Measurements from ENCODE around the gene MAGEB4. TPM values are rescaled to one million over a fixed set of nuclear protein-coding genes. Genes with fewer than 3 reads are reported as not detected.

MAGEB4 gene
- total RNA-seq, 2 donors from 2014 or later = not detected

GRCh38 chrX:30259927-30260326, 18.1 kb downstream of the MAGEB4 start:
- ATAC-seq (no peak), DNase-seq (ENCODE audit: low spot score) (no peak)
- Mint-ChIP-seq H3K4me1 (ENCODE audit: low read depth in 2 of 2) (no peaks in the 10 kb centered on the region), H3K9me3 (peaks cover 6% of the 10 kb centered on the region), H3K27me3 (peaks cover 0 to 3% of the 10 kb centered on the region in 2 donors), H3K4me3 (no peak overlapping the region), H3K36me3 (no peaks in the 10 kb centered on the region), H3K27ac (no peak overlapping the region)

GRCh38 chrX:30261012-30261411, 19.2 kb downstream of the MAGEB4 start:
- no peak overlapping the region for H3K27ac Mint-ChIP-seq
- no peak overlapping the region for H3K4me3 Mint-ChIP-seq
- peaks cover 0 to 3% of the 10 kb centered on the region in 2 donors for H3K27me3 Mint-ChIP-seq
- H3K4me1 Mint-ChIP-seq (ENCODE audit: low read depth in 2 of 2) = no peaks in the 10 kb centered on the region
- H3K36me3 Mint-ChIP-seq = no peaks in the 10 kb centered on the region
- peaks cover 6% of the 10 kb centered on the region for H3K9me3 Mint-ChIP-seq
- DNase-seq (ENCODE audit: low spot score) (no peak), ATAC-seq (no peak)

GRCh38 chrX:30262763-30263162, 21.0 kb downstream of the MAGEB4 start:
- ATAC-seq (no peak), DNase-seq (ENCODE audit: low spot score) (no peak)
- H3K27me3 Mint-ChIP-seq = peaks cover 0 to 3% of the 10 kb centered on the region in 2 donors
- H3K9me3 Mint-ChIP-seq = peaks cover 3% of the 10 kb centered on the region
- no peak overlapping the region for H3K27ac Mint-ChIP-seq
- H3K36me3 Mint-ChIP-seq = no peaks in the 10 kb centered on the region
- no peaks in the 10 kb centered on the region for H3K4me1 Mint-ChIP-seq (ENCODE audit: low read depth in 2 of 2)
- no peak overlapping the region for H3K4me3 Mint-ChIP-seq

GRCh38 chrX:30270639-30271038, 28.8 kb downstream of the MAGEB4 start:
- peaks cover 0 to 4% of the 10 kb centered on the region in 2 donors for H3K27me3 Mint-ChIP-seq

GRCh38 chrX:30275498-30275897, 33.7 kb downstream of the MAGEB4 start:
- no peak for ATAC-seq
- Mint-ChIP-seq H3K4me3 (no peak overlapping the region), H3K27me3 (peaks cover 0 to 2% of the 10 kb centered on the region in 2 donors), H3K27ac (no peak overlapping the region), H3K36me3 (no peaks in the 10 kb centered on the region), H3K9me3 (no peaks in the 10 kb centered on the region), H3K4me1 (ENCODE audit: low read depth in 2 of 2) (no peaks in the 10 kb centered on the region)
- DNase-seq (ENCODE audit: low spot score) = no peak

More at GRCh38 chrX:30270639-30271038, 28.8 kb downstream of the MAGEB4 start:
- H3K36me3 Mint-ChIP-seq = no peaks in the 10 kb centered on the region
- peaks cover 5% of the 10 kb centered on the region for H3K9me3 Mint-ChIP-seq
- H3K27ac Mint-ChIP-seq = no peak overlapping the region
- no peaks in the 10 kb centered on the region for H3K4me1 Mint-ChIP-seq (ENCODE audit: low read depth in 2 of 2)
- ATAC-seq (no peak), DNase-seq (ENCODE audit: low spot score) (no peak)
- no peak overlapping the region for H3K4me3 Mint-ChIP-seq

- no peaks in the 10 kb centered on the region for H3K9me3 Mint-ChIP-seq
- no peaks in the 10 kb centered on the region for H3K36me3 Mint-ChIP-seq
- ATAC-seq (no peak), DNase-seq (ENCODE audit: low spot score) (no peak)
- H3K4me3 Mint-ChIP-seq = no peak overlapping the region
- H3K27me3 Mint-ChIP-seq = peaks cover 0 to 2% of the 10 kb centered on the region in 2 donors
- H3K27ac Mint-ChIP-seq = no peak overlapping the region
- H3K4me1 Mint-ChIP-seq (ENCODE audit: low read depth in 2 of 2) = no peaks in the 10 kb centered on the region
Observed at GRCh38 chrX:30278365-30278764, 36.6 kb downstream of the MAGEB4 start.

GRCh38 chrX:30280428-30280827, 38.6 kb downstream of the MAGEB4 start:
- Mint-ChIP-seq H3K9me3 (no peaks in the 10 kb centered on the region), H3K27ac (no peak overlapping the region), H3K4me3 (no peak overlapping the region), H3K36me3 (no peaks in the 10 kb centered on the region), H3K4me1 (ENCODE audit: low read depth in 2 of 2) (no peaks in the 10 kb centered on the region), H3K27me3 (no peaks in the 10 kb centered on the region)
- ATAC-seq = no peak
- no peak for DNase-seq (ENCODE audit: low spot score)

GRCh38 chrX:30282527-30282926, 40.7 kb downstream of the MAGEB4 start:
- H3K4me1 Mint-ChIP-seq (ENCODE audit: low read depth in 2 of 2) = no peaks in the 10 kb centered on the region
- no peaks in the 10 kb centered on the region for H3K9me3 Mint-ChIP-seq
- ATAC-seq = no peak
- no peaks in the 10 kb centered on the region for H3K36me3 Mint-ChIP-seq
- no peaks in the 10 kb centered on the region for H3K27me3 Mint-ChIP-seq
- H3K4me3 Mint-ChIP-seq = no peak overlapping the region
- H3K27ac Mint-ChIP-seq = no peak overlapping the region
- no peak for DNase-seq (ENCODE audit: low spot score)

GRCh38 chrX:30283456-30284200, 41.8 kb downstream of the MAGEB4 start:
- no peaks in the 10 kb centered on the region for H3K36me3 Mint-ChIP-seq
- no peak for ATAC-seq

More at GRCh38 chrX:30283456-30284200, 41.8 kb downstream of the MAGEB4 start:
- Mint-ChIP-seq H3K27ac (no peak overlapping the region), H3K9me3 (no peaks in the 10 kb centered on the region), H3K27me3 (no peaks in the 10 kb centered on the region), H3K4me3 (no peak overlapping the region), H3K4me1 (ENCODE audit: low read depth in 2 of 2) (no peaks in the 10 kb centered on the region)
- no peak for DNase-seq (ENCODE audit: low spot score)

Other genes starting within 250 kb of the MAGEB4 start
- gene MAGEB2, start 26.4 kb upstream of the MAGEB4 start, total RNA-seq = not detected
- not detected for gene MAGEB3, start 11.3 kb upstream of the MAGEB4 start, total RNA-seq
- not detected for gene MAGEB1, start 5.1 kb downstream of the MAGEB4 start, total RNA-seq
- gene NR0B1, start 67.4 kb downstream of the MAGEB4 start, total RNA-seq = not detected